Ectodermal cell (in vitro differentiated cells): Measurements from ENCODE around the gene RASAL1.

ENCODE experiments used
- H3K27ac ChIP-seq: 2 replicates; pipeline ENCODE4 v1.7.0; 2013; ENCODE audit warnings: mild to moderate bottlenecking, low read depth, low read length; ENCODE audit not compliant: insufficient read depth, poor library complexity, severe bottlenecking
- H3K27me3 ChIP-seq: 2 replicates; pipeline ENCODE4 v1.7.0; 2013; ENCODE audit warnings: mild to moderate bottlenecking, low read length; ENCODE audit not compliant: insufficient read depth, control insufficient read depth, poor library complexity, severe bottlenecking
- H3K36me3 ChIP-seq: one replicate; pipeline ENCODE4 v1.7.0; 2013; ENCODE audit warnings: low read length; ENCODE audit not compliant: control insufficient read depth, insufficient read depth
- H3K4me1 ChIP-seq: one replicate; pipeline ENCODE4 v1.7.0; 2013; ENCODE audit warnings: low read length; ENCODE audit not compliant: control insufficient read depth, insufficient read depth
- H3K4me3 ChIP-seq: 2 replicates; pipeline ENCODE4 v1.7.0; 2013; ENCODE audit warnings: low read depth, low read length, control low read depth; ENCODE audit not compliant: insufficient read depth
- H3K9me3 ChIP-seq: 2 replicates; pipeline ENCODE4 v1.7.0; 2013; ENCODE audit warnings: mild to moderate bottlenecking, low read length, moderate library complexity; ENCODE audit not compliant: control insufficient read depth
- WGBS, 2 experiments: methylation state at CpG; one replicate each; pipeline ENCODE4 v1.1.7; 2013; ENCODE audit warnings: missing lambda C conversion rate in 2 of 2; 5-methylcytosine and 5-hydroxymethylcytosine counted together

Gene RASAL1

DNA sequence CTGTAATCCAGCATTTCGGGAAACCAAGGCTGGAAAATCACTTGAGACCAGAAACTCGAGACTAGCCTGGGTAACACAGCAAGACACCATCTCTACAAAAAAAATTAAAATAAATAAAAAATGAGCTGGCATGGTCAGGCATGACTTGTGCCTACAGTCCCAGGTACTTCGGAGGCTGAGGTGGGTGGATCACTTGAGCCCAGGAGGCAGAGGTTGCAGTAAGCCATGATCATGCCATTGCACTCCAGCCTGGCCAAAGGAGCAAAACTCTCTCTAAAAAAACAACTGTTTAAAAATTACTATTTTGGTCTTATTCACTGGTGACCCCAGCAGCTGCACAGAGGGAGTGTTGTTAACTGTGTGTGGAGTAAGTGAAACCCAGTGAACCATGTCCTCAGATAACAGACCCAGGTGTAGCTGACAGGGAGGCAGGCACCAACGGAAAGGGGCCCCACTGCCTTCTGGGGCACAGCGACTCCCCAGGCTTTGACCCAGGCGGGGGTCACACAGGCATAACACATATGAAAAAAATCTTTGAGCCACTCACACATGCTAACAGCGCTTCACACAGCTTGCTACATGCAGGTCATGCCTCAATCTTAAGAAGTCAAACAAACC, 37.6 kb upstream of the RASAL1 start:
- Histone ChIP-seq H3K36me3 (peaks cover 63% of the 10 kb centered on the region), H3K9me3 (no peaks in the 10 kb centered on the region), H3K27ac (no peak overlapping the region), H3K27me3 (no peaks in the 10 kb centered on the region), H3K4me1 (no peaks in the 10 kb centered on the region), H3K4me3 (no peak overlapping the region)
- WGBS, 2 experiments = 95% methylated on average over 7 of the region's 7 CpGs

DNA sequence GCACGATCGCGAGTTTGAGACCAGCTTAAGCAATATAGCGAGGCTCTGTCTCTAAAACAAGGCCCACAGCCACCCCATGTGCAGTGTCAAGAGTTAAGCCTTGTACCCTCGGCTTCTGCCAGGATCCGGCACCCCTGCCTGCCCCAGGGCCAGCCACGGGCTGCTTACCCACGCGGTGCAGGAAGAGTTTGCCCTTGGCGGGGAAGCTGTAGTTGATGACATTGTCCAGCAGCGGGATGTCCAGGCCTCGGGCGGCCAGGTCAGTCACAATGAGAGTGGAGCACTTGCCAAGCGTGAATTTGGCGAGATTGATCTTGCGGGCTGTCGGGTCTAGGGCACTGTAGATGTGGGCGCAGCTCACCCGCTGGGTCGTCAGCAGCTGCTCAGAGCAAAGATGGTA, 36.6 kb upstream of the RASAL1 start:
- no peak overlapping the region for H3K27ac ChIP-seq
- peaks cover 58% of the 10 kb centered on the region for H3K36me3 ChIP-seq
- WGBS, 2 experiments = 95 to 98% methylated on average over 20 of the region's 20 CpGs
- no peaks in the 10 kb centered on the region for H3K27me3 ChIP-seq
- H3K9me3 ChIP-seq = no peaks in the 10 kb centered on the region
- no peaks in the 10 kb centered on the region for H3K4me1 ChIP-seq
- H3K4me3 ChIP-seq = no peak overlapping the region

DNA sequence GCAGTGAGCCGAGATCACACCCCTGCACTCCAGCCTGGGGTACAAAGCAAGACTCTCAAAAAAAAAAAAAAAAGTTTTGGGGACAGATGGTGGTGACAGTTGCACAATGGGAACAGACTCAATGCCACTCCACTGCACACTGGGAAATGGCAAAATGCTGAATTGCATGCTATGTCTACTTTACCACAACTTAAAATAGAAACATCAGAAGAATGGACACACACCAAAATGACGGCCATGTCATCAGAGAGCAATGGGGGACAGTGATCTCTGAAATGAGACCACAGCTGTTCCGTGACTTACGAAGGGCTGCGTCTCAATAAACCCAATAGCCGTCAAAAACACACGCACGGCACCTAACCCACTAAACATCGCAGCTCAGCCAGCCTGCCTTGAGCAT, 36.0 kb upstream of the RASAL1 start:
- no peak overlapping the region for H3K27ac ChIP-seq
- H3K4me1 ChIP-seq = no peaks in the 10 kb centered on the region
- no peak overlapping the region for H3K4me3 ChIP-seq
- peaks cover 56% of the 10 kb centered on the region for H3K36me3 ChIP-seq
- no peaks in the 10 kb centered on the region for H3K9me3 ChIP-seq
- no peaks in the 10 kb centered on the region for H3K27me3 ChIP-seq
- 93% methylated on average over 9 of the region's 9 CpGs for WGBS, 2 experiments

DNA sequence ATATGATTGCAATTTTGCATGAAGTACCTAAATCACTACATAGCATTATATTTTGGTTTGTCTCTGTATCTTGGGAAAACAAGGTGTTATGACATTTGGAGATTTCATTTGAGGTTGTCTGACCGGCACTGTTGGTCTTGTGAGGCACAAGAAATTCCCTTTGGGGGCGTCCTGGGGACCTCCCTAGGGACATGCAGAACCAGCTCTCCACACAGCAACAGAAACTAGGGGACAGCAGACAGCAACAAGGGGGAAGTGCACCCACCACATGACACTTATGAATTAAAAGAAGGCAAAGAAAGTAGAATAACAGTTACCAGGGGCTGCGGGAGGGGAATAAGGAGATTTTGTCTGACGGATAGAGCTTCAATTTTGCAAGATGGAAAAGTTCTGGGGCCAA, 35.4 kb upstream of the RASAL1 start:
- Histone ChIP-seq H3K27me3 (no peaks in the 10 kb centered on the region), H3K27ac (no peak overlapping the region), H3K9me3 (no peaks in the 10 kb centered on the region), H3K4me3 (no peak overlapping the region), H3K36me3 (peaks cover 56% of the 10 kb centered on the region), H3K4me1 (no peaks in the 10 kb centered on the region)
- 95 to 96% methylated on average over 4 of the region's 4 CpGs for WGBS, 2 experiments

DNA sequence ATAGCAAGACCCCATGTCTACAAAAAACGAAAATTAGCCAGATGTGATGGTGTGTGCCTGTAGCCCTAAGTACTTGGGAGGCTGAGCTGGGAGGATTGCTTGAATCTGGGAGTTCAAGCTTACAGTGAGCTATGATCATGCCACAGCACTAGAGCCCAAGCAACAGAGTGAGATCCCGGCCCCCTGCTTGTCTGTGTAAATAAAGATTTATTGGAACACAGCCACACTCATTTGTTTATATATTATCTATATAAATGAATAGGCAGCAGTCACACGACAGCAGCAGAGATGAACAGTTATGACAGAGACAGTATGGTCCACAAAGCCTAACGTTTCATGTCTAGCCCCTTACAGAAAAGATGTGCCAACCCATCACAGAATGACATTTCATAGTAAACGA, 34.9 kb upstream of the RASAL1 start:
- no peaks in the 10 kb centered on the region for H3K9me3 ChIP-seq
- peaks cover 56% of the 10 kb centered on the region for H3K36me3 ChIP-seq
- H3K4me3 ChIP-seq = no peak overlapping the region
- no peak overlapping the region for H3K27ac ChIP-seq
- WGBS, 2 experiments = 93 to 95% methylated on average over 3 to 5 of the region's 5 CpGs
- no peaks in the 10 kb centered on the region for H3K4me1 ChIP-seq
- H3K27me3 ChIP-seq = no peaks in the 10 kb centered on the region

DNA sequence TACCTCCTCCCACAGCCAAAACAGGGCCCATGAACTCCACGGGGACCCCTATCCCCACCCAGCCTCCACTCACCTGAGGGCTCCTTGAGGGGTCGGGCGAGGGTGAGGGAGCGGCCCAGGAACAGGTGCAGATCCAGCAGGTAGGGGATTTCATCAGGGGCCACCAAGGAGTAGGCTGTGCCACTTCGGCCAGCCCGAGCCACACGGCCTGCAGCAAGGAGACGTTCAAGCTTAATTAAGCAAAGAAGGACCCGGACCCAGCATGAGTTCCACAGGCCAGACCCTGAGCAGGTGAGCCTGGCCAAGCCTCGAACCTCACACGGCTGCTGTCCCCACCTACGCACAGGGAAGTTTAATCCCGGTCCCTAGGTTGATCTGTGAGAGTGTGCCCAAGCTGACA, 34.1 kb upstream of the RASAL1 start:
- Histone ChIP-seq H3K9me3 (no peaks in the 10 kb centered on the region), H3K4me3 (no peak overlapping the region), H3K4me1 (no peaks in the 10 kb centered on the region), H3K27me3 (no peaks in the 10 kb centered on the region), H3K36me3 (peaks cover 53% of the 10 kb centered on the region), H3K27ac (no peak overlapping the region)
- 94 to 97% methylated on average over 13 of the region's 13 CpGs for WGBS, 2 experiments

DNA sequence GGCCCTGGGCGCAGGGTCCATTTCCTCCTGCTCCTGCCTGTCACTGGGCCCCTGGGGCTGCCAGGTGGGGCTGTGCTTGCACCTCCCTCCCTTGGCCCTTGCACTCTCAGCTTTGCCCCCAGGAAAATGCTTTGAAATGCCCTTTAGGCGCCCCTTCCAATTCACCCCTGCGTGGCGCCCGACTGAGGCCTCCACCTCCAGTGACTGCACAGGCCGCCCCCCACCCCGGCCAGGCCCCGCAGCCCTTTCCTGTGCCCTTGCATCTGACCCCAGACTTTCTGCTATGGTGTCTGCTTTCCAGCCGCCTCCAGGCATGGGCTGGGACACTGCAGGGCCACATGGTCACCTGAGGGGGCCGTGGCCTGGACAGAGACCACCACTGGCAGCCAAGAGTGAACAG, 32.3 kb upstream of the RASAL1 start:
- peaks cover 5% of the 10 kb centered on the region for H3K4me1 ChIP-seq
- no peaks in the 10 kb centered on the region for H3K9me3 ChIP-seq
- H3K27me3 ChIP-seq = no peaks in the 10 kb centered on the region
- WGBS, 2 experiments = 94% methylated on average over 10 of the region's 10 CpGs
- peaks cover 44% of the 10 kb centered on the region for H3K36me3 ChIP-seq
- no peak overlapping the region for H3K4me3 ChIP-seq
- no peak overlapping the region for H3K27ac ChIP-seq

DNA sequence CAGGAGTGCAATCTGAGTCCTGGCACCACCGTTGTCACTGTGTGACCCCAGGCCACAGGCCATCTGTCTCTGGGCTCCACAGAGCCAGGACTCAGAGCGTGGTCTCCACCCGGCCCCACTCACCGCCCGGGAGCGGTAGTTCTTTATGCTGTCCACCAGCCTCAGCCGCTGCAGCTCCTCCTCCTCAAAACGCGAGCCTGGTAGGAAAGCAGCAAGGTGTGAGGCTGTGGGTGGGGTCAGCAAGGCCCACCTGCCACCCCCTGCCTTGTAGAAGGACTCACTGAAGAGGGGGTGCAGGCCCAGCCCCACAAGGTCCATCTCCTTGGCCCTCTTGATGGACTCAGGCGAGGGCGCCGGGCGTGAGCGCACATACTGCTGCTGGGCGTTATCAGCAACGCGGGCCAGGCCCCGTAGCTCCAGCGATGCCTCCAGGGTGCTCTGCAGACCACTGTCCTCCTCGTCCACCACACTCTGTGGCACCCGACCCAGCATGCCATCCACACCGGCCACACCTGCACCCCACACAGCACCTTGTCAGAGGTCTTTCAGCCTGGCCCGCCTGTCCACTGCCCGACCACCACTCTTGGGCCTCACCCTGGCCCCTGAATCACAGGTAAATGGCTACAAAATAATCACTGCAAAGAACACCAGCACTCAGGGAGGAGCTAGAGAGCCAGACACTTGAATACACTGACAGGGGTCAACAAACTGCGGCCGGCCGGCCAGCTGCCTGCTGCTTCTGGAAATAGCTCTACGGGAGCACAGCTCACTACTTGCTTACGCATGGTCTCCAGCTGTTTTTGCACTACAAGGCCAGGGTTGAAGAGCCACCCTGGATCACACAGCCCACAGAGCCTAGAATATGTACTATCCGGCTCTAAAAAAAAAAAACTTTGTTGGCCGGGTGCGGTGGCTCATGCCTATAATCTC, 30.2 kb upstream of the RASAL1 start:
- Histone ChIP-seq H3K9me3 (no peaks in the 10 kb centered on the region), H3K27me3 (no peaks in the 10 kb centered on the region), H3K27ac (no peak overlapping the region), H3K4me1 (peaks cover 18% of the 10 kb centered on the region), H3K4me3 (no peak overlapping the region), H3K36me3 (peaks cover 24% of the 10 kb centered on the region)
- WGBS, 2 experiments = 93 to 96% methylated on average over 32 of the region's 32 CpGs

DNA sequence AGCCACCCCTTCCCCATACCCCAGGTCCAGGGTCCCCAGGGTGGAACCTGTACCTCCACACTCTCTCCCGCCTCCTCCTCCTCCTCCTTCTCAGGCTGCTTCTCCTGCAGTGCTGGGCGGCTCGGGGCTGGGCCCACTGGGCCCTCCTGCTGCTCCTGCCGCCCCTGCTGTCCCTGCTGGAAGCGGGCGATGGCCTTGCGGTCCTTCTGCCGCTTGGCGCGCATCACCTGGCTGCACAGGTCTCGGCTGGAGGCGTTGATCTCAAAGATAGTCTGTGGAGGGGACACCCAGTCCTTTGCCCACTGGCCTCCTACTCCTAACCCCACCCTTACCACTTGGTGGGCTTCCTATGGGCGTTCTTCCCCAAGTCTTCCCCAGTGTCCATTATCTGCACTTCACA, 28.5 kb upstream of the RASAL1 start:
- Histone ChIP-seq H3K9me3 (no peaks in the 10 kb centered on the region), H3K27ac (no peak overlapping the region), H3K4me1 (peaks cover 23% of the 10 kb centered on the region), H3K4me3 (no peak overlapping the region), H3K36me3 (peaks cover 19% of the 10 kb centered on the region), H3K27me3 (no peaks in the 10 kb centered on the region)
- 93 to 94% methylated on average over 13 of the region's 13 CpGs for WGBS, 2 experiments

DNA sequence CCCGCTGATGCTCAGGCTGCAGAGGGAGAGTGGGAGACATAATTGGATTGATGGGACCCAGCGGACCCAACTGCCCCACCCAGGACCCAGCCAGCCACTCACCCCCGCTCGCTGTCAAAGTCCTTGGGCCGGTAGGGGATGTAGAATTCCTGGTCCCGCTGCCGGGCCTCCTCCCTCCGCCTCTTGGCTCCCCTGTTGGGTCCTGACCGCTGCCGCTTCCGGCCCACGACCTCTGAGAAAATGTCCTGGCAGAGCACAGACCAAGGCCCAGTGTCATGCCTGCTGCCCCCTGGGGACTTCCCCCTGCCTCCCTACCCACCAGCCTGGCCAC, 27.4 kb upstream of the RASAL1 start:
- no peak overlapping the region for H3K27ac ChIP-seq
- H3K36me3 ChIP-seq = peaks cover 17% of the 10 kb centered on the region
- H3K4me1 ChIP-seq = peaks cover 23% of the 10 kb centered on the region
- H3K9me3 ChIP-seq = no peaks in the 10 kb centered on the region
- 83 to 88% methylated on average over 12 of the region's 12 CpGs for WGBS, 2 experiments
- no peak overlapping the region for H3K4me3 ChIP-seq
- no peaks in the 10 kb centered on the region for H3K27me3 ChIP-seq
